ACC112 (cell line): Measurements from ENCODE around the gene AKR1D1.
"Not testable (repeated sequence)": the region's sequence is repeated elsewhere in the genome, so short reads cannot be mapped to it uniquely, and the experiment has no call there.

Source experiments
- H2AFZ ChIP-seq: fragments of 200-600 bp; sonication (generic); one replicate; pipeline ENCODE4 v1.6.0; 2017; ENCODE audit warnings: antibody characterized with exemption, low read length; ENCODE audit not compliant: unreplicated experiment
- H3K27ac ChIP-seq: fragments of 200-600 bp; sonication (generic); 2 replicates; pipeline ENCODE4 v1.5.1; 2014; ENCODE audit warnings: low read depth, mild to moderate bottlenecking, antibody characterized with exemption, low read length, moderate library complexity
- H3K27me3 ChIP-seq: fragments of 200-600 bp; sonication (generic); 2 replicates; pipeline ENCODE4 v1.6.1; 2014; ENCODE audit warnings: mild to moderate bottlenecking, antibody characterized with exemption, low read length, moderate library complexity, mixed read lengths; ENCODE audit not compliant: insufficient read depth
- H3K36me3 ChIP-seq: fragments of 200-600 bp; sonication (generic); 2 replicates; pipeline ENCODE4 v1.6.1; 2016; ENCODE audit warnings: mild to moderate bottlenecking, antibody characterized with exemption, low read length, moderate library complexity, mixed read lengths; ENCODE audit not compliant: insufficient read depth
- H3K4me1 ChIP-seq: fragments of 200-600 bp; sonication (generic); one replicate; pipeline ENCODE4 v1.6.1; 2016; ENCODE audit warnings: low read length, mixed read lengths; ENCODE audit not compliant: insufficient read depth, unreplicated experiment, control insufficient read depth
- H3K4me3 ChIP-seq: fragments of 200-600 bp; sonication (generic); 2 replicates; pipeline ENCODE4 v1.5.1; 2014; ENCODE audit warnings: mild to moderate bottlenecking, low read depth, low read length
- H3K79me2 ChIP-seq: fragments of 200-600 bp; sonication (generic); one replicate; pipeline ENCODE4 v1.6.0; 2016; ENCODE audit warnings: low read length; ENCODE audit not compliant: control insufficient read depth, unreplicated experiment, insufficient read depth

Gene AKR1D1

DNA sequence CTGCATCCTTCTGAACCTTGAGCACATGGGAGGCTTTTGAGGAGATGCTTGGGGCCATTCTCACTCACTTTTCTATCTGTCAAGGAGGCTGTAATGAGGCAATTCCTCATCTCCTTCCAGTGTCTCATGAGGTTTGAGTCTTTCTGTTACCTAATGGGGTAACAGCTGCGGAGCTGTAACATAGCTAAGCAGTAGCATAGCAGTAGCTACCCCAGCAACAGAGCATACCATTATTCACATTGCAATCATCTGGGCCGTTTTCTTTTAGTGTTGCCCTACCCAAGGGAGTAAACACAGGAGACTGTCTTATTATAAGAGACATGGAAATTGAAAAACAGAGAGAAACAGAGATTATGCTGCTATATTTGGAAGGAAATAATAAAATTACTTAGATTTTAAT is 68.7 kb downstream of the AKR1D1 start:
- Histone ChIP-seq H3K79me2 (no peaks in the 10 kb centered on the region), H2AFZ (no peak overlapping the region), H3K27ac (no peak overlapping the region), H3K27me3 (peaks cover 26% of the 10 kb centered on the region), H3K4me1 (no peaks in the 10 kb centered on the region), H3K36me3 (no peaks in the 10 kb centered on the region), H3K4me3 (no peak overlapping the region)

- H3K27ac ChIP-seq = not testable (repeated sequence)
Measured at GRCh38 chr7:138146221-138146620, 70.0 kb downstream of the AKR1D1 start.

GRCh38 chr7:138146757-138147734 is 70.8 kb downstream of the AKR1D1 start:
- H3K4me1 ChIP-seq, H3K27ac ChIP-seq, H3K79me2 ChIP-seq, H3K36me3 ChIP-seq, H3K4me3 ChIP-seq, H2AFZ ChIP-seq: not testable (repeated sequence)
- peaks cover 35% of the 10 kb centered on the region for H3K27me3 ChIP-seq

More at GRCh38 chr7:138146221-138146620, 70.0 kb downstream of the AKR1D1 start:
- not testable (repeated sequence) for H3K4me3 ChIP-seq, H2AFZ ChIP-seq, H3K4me1 ChIP-seq, H3K79me2 ChIP-seq, H3K36me3 ChIP-seq
- H3K27me3 ChIP-seq = peaks cover 35% of the 10 kb centered on the region

- peaks cover 25% of the 10 kb centered on the region for H3K27me3 ChIP-seq
- H3K4me1 ChIP-seq = no peaks in the 10 kb centered on the region
- H3K36me3 ChIP-seq = no peaks in the 10 kb centered on the region
- H3K4me3 ChIP-seq = no peak overlapping the region
- H2AFZ ChIP-seq = no peak overlapping the region
- no peaks in the 10 kb centered on the region for H3K79me2 ChIP-seq
- no peak overlapping the region for H3K27ac ChIP-seq
Measured at GRCh38 chr7:138151731-138152577, 75.7 kb downstream of the AKR1D1 start.

GRCh38 chr7:138154661-138155060 is 78.4 kb downstream of the AKR1D1 start:
- H2AFZ ChIP-seq = no peak overlapping the region
- peaks cover 17% of the 10 kb centered on the region for H3K27me3 ChIP-seq
- no peaks in the 10 kb centered on the region for H3K36me3 ChIP-seq
- no peaks in the 10 kb centered on the region for H3K4me1 ChIP-seq
- no peak overlapping the region for H3K4me3 ChIP-seq
- H3K27ac ChIP-seq = no peak overlapping the region
- no peaks in the 10 kb centered on the region for H3K79me2 ChIP-seq

GRCh38 chr7:138157702-138158101 is 81.4 kb downstream of the AKR1D1 start:
- H2AFZ ChIP-seq = no peak overlapping the region
- H3K36me3 ChIP-seq = no peaks in the 10 kb centered on the region
- no peaks in the 10 kb centered on the region for H3K4me1 ChIP-seq
- H3K79me2 ChIP-seq = no peaks in the 10 kb centered on the region
- no peaks in the 10 kb centered on the region for H3K27me3 ChIP-seq
- no peak overlapping the region for H3K4me3 ChIP-seq
- no peak overlapping the region for H3K27ac ChIP-seq

- Histone ChIP-seq H3K27ac (no peak overlapping the region), H3K79me2 (no peaks in the 10 kb centered on the region), H3K4me1 (no peaks in the 10 kb centered on the region), H3K4me3 (no peak overlapping the region), H2AFZ (no peak overlapping the region), H3K36me3 (no peaks in the 10 kb centered on the region), H3K27me3 (peaks cover 6% of the 10 kb centered on the region; the same call in 1 of the 2 replicates)
Measured at GRCh38 chr7:138158739-138159528, 82.7 kb downstream of the AKR1D1 start.

- Histone ChIP-seq H3K27me3 (peaks cover 6% of the 10 kb centered on the region; the same call in 1 of the 2 replicates), H3K36me3 (no peaks in the 10 kb centered on the region), H2AFZ (no peak overlapping the region), H3K79me2 (no peaks in the 10 kb centered on the region), H3K4me3 (no peak overlapping the region), H3K4me1 (no peaks in the 10 kb centered on the region), H3K27ac (no peak overlapping the region)
Measured at GRCh38 chr7:138161600-138162081, 85.4 kb downstream of the AKR1D1 start.

GRCh38 chr7:138162236-138162635 is 86.0 kb downstream of the AKR1D1 start:
- Histone ChIP-seq H3K4me1 (no peaks in the 10 kb centered on the region), H3K36me3 (no peaks in the 10 kb centered on the region), H3K4me3 (no peak overlapping the region), H3K27ac (no peak overlapping the region), H3K27me3 (peaks cover 9% of the 10 kb centered on the region; the same call in 1 of the 2 replicates), H2AFZ (no peak overlapping the region), H3K79me2 (no peaks in the 10 kb centered on the region)

- Histone ChIP-seq H3K36me3 (no peaks in the 10 kb centered on the region), H3K79me2 (no peaks in the 10 kb centered on the region), H3K27me3 (peaks cover 17% of the 10 kb centered on the region; the same call in 1 of the 2 replicates), H2AFZ (no peak overlapping the region), H3K4me3 (no peak overlapping the region), H3K27ac (no peak overlapping the region), H3K4me1 (no peaks in the 10 kb centered on the region)
Measured at GRCh38 chr7:138163800-138164199, 87.5 kb downstream of the AKR1D1 start.
